LNCaP clone FGC (cell line): Measurements from ENCODE around the gene KDM4B.
A peak's percentile ranks its signal among the peaks of the same experiment; 100 is the strongest.

Experiments used
- DNase-seq: peaks from one replicate; pipeline ENCODE4 v3.0.0-alpha.2; 2011; ENCODE audit warnings: low read depth
- H3K4me3 ChIP-seq: 2 replicates; pipeline ENCODE4 v1.5.1; 2011; ENCODE audit warnings: mild to moderate bottlenecking, low read depth, low read length, control low read depth
- TF ChIP-seq, protein P1 (sequence below): IDR thresholded peaks from 2 replicates; pipeline ENCODE4 v1.5.1; 2012; ENCODE audit warnings: mild to moderate bottlenecking; ENCODE audit not compliant: control insufficient read depth, insufficient read depth; ENCODE audit errors: extremely low read depth

KDM4B gene

GRCh38 chr19:5152013-5152763, 183.3 kb downstream of the KDM4B start:
- DNase-seq: no peak
- no peak overlapping the region for H3K4me3 ChIP-seq
- TF ChIP-seq, protein P1, sequence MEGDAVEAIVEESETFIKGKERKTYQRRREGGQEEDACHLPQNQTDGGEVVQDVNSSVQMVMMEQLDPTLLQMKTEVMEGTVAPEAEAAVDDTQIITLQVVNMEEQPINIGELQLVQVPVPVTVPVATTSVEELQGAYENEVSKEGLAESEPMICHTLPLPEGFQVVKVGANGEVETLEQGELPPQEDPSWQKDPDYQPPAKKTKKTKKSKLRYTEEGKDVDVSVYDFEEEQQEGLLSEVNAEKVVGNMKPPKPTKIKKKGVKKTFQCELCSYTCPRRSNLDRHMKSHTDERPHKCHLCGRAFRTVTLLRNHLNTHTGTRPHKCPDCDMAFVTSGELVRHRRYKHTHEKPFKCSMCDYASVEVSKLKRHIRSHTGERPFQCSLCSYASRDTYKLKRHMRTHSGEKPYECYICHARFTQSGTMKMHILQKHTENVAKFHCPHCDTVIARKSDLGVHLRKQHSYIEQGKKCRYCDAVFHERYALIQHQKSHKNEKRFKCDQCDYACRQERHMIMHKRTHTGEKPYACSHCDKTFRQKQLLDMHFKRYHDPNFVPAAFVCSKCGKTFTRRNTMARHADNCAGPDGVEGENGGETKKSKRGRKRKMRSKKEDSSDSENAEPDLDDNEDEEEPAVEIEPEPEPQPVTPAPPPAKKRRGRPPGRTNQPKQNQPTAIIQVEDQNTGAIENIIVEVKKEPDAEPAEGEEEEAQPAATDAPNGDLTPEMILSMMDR: no peak

DNA sequence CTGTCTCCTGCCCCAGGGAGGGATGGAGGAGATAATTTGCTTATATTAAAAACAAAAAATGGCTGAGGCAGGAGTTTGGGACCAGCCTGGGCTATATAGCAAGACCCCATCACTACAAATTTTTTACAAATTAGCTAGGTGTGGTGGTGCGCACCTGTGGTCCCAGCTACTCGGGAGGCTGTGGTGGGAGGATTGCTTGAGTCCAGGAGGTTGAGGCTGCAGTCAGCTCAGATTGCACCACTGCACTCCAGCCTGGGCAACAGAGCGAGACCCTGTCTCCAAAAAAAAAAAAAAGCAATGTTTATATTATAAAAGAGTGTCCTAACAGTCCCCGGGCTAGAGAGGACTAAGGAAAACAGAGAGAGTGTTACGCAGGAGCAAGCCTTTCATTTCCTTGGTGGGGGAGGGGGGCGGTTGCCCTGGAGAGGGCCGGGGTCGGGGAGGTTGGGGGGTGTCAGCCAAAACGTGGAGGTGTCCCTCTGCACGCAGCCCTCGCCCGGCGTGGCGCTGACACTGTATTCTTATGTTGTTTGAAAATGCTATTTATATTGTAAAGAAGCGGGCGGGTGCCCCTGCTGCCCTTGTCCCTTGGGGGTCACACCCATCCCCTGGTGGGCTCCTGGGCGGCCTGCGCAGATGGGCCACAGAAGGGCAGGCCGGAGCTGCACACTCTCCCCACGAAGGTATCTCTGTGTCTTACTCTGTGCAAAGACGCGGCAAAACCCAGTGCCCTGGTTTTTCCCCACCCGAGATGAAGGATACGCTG, 184.0 kb downstream of the KDM4B start:
- TF ChIP-seq, protein P1: no peak
- no peak for DNase-seq
- no peak overlapping the region for H3K4me3 ChIP-seq

DNA sequence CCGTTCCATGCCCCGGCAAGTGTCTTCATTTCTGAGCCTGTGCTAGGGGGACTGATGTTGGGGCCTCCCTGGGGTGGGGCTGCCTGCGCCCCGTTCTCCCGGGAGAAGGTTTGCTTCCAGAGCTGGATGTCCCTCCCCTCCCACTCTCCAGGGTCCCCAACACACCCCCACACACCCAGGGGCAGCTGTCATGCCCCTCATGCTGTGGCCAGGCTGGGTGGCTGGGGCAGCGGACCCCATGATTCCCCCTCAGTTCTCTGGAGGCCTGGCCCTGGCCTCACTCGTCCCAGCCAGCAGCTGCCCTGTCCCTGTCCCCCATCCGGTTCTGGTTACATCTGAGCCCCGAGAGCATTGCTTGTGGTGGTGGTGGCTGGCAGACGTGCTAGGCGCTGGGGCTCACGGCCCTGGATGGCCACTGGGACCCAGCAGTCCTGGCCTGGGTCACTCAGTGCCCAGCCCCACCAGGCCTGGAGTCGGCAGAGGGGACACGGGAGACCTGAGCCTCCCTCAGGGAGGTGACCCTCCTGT, 184.8 kb downstream of the KDM4B start:
- TF ChIP-seq, protein P1: no peak
- no peak for DNase-seq
- H3K4me3 ChIP-seq: no peak overlapping the region

DNA sequence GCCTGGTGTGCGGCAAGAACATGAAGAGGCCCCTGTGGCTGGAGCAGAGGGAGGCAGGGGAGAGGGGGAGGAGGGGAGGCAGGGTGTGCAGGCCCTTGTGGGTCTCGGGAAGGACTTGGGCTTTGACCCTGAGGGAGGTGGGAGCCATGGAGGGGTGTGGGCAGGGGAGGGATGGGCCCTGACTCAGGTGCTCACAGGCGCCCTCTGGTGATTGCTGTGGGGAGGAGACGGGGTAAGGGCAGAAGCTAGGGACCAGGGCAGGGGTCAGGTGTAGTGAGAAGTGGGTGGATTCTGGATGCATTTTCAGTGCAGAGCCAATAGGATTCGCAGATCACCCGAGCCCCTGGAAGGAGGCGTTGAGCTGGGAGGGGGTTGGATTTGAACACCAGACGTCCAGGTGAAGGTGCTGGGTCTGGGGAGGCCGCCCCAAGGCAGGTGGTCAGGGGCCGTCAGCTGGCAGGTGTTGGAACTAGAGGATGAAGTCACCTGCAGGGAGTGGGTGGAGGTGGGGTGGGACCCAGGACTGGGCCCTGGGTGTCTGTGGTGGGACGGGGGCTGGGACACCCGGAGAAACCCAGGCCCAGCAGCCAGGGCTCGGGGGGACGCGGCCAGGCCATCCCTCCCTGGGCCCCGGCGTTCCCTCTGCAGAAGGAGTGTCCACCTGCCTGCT, 185.4 kb downstream of the KDM4B start:
- no peak for DNase-seq
- no peak overlapping the region for H3K4me3 ChIP-seq
- TF ChIP-seq, protein P1: peak; percentile 63

- TF ChIP-seq, protein P1: no peak
- DNase-seq: no peak
- no peak overlapping the region for H3K4me3 ChIP-seq
Measured at GRCh38 chr19:5154799-5155426, 186.0 kb downstream of the KDM4B start.

- no peak overlapping the region for H3K4me3 ChIP-seq
- no peak for DNase-seq
- TF ChIP-seq, protein P1: no peak
Measured at GRCh38 chr19:5155586-5156210, 186.8 kb downstream of the KDM4B start.
